ENCODE measurements around the gene CACNA2D2.

The CACNA2D2 gene

DNA sequence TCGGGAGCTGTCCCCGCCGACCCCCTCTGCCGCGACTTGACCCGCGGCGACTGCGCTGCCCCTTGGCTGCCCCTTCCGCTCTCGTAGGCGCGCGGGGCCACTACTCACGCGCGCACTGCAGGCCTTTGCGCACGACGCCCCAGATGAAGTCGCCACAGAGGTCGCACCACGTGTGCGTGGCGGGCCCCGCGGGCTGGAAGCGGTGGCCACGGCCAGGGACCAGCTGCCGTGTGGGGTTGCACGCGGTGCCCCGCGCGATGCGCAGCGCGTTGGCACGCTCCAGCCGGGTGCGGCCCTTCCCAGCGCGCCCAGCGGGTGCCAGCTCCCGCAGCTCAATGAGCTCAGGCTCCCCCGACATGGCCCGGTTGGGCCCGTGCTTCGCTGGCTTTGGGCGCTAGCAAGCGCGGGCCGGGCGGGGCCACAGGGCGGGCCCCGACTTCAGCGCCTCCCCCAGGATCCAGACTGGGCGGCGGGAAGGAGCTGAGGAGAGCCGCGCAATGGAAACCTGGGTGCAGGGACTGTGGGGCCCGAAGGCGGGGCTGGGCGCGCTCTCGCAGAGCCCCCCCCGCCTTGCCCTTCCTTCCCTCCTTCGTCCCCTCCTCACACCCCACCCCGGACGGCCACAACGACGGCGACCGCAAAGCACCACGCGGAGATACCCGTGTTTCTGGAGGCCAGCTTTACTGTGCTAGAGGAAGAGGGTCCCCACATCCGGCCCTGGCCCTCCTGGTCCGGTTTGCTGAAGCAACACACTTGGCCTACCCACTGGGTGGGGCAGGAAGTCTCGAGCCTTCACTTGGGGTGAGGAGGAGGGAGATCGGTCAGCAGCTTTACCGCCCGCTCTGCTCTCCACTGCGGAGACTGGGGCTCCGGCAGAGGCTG is 162.7 kb downstream of the CACNA2D2 start, which contains the start of gene RASSF1:
Gene RASSF1, minus strand, starts transcription at position 389 of the 882 bp plus-strand sequence. Its CDS starts 31 bp downstream, at position 358.
- DNase-seq: no peak

DNA sequence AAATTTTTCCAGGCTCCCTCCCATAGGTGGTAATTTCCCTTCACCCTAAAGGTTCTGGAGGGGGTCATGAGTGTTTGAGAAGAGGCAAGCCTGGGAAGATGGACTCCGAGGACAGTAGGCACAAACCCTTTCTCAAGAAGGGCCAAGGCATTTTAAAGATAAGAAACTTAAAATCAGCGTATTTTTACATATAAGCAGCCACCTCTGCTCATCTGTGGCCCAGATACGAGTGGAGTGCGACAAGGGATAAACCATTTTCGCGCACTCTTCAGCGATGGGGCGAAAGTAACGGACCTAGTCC is 163.3 kb downstream of the CACNA2D2 start:
- DNase-seq: no peak

DNA sequence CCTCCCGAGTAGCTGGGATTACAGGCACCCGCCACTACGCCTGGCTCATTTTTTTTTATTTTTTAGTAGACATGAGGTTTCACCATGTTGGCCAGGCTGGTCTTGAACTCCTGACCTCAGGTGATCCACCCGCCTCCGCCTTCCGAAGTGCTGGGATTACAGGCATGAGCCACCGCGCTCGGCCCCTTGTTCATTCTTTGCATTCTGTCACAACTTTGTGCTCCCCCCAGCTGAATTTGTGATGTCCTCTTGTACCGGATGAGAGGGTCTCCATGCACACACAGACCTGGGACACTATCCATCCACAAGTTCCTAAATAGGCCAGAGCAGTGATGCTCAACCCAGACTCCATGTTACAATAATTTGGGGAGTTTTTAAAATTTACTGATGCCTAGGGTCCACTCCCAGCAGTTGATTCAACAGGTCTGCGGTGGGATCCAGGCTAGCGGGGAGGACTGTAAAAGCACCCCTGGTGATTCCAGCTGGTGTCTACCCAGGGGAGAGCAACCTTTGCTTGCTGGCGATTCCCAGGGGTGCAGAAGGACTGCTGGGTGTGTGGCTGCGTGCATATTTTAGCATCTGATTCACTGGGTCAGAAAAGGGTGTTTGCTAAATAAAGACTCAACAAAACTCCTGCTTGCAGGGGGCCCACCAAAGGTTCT is 163.8 kb downstream of the CACNA2D2 start:
- no peak for DNase-seq

DNA sequence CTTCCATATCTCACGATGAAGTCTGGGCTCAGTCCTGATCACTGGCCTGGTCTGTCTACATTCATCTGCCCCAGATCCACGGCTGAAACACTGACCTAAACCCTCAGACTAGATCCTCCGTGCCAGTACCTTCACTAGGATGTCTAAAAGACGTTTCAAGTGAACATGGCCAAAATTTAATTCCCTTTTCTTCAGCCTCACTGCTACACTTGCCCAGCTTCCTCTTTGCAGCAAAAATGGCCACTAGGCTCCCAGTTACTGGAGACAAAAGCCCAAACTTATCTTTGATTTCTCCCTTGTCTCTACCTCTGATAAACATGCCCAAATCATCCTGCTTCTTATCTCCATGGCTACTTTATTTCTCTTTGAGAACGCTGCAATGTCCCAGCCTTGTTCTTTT is 164.5 kb downstream of the CACNA2D2 start:
- DNase-seq: no peak

DNA sequence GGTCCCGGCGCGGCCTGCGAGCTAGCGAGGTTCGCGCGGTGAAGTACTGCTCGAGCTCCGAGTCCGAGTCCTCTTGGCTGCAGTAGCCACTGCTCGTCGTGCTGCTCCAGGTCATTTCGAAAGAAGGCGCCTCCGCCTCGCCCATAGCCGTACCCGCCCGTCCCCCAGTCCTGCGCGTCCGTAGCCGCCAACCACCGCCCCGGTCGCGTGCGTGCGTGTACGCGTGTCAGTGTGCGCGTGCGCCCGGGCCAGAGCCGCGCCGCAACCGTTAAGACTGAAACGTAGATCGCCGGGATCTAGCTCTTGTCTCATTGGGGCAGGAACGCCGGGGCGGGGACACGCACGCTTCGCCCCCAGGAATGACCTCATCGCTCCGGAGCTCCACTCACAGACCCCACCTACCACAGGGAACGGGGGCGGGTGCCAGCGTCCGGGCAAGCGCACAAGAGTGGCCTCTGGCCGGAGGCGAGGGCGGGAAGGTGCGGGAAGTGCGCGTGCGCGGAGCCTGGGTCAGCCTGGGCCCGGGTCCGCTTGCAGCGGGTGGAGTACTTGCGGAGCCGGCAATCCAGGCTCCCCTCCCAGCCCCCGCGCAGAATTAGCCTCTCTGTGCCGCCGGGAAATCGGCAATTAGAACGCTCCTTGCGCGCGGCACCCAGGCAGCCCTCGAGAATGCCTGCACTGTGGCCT is 166.1 kb downstream of the CACNA2D2 start:
- DNase-seq: peak; percentile 61

DNA sequence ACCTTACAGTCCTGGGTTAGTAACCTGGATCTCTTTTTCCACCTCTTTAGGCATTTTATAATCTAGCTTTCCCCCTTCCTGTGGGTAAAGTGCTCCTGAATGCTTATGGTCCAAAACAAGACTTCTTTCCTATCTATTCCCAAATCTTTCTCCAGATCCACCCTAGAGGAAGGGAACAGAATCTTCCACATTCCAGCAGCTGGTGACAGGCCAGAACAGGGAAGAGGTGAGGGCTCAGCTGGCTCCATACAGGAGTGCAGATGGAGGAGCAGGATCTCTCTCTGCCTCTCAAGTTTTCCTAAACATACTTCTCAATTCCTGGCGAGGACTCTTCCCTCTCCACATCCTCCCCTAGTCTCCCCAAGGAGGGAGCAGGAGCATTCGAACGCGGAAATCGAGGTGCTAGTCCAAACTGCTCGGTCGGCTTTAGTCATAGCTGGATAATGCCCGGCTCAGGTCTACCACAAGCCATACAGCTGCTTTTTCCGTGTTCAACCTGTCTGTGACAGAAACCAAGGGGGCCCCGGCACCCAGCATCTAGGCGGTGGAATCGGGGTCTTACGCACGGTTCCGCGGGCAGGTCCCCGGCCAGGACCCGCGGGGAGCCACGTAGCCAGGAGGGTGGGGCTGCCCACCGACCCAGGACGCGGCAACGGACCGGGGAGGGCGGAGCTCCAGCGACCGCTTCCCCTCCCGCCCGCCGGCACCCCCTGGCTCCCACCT is 166.8 kb downstream of the CACNA2D2 start:
- no peak for DNase-seq

DNA sequence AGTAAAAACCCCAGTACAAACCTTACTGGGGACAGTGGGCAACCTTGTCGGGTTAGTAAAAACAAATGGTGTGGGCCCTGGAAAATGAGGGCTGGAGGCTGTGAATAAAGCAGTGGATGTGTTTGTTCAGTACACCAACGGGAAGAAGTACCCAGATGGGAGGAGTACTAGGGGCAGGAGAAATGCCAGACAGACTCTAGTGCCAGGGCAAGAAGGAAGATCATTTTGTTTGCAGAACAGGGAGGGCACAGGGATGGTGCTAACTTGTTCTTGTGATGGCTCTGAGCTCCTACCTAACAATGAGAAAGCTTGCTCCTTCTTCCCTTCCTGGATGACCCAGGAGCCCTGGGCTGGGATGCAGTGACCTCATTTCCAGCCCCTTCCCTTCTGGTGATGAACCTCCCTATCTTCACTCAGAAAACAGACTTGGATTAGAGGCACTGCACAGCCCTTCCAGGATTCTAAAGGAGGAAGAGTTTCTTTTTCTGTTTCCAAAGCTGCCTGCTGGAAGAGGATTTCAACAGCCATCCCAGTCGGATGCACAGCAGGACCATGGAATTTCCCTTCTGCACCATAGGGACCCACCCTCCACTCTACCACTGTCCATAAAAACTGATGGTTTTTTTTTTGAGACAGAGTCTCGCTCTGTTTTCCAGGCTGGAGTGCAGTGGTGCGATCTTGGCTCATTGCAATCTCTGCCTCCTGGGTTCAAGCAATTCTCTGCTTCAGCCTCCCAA is 168.9 kb downstream of the CACNA2D2 start:
- DNase-seq: no peak

DNA sequence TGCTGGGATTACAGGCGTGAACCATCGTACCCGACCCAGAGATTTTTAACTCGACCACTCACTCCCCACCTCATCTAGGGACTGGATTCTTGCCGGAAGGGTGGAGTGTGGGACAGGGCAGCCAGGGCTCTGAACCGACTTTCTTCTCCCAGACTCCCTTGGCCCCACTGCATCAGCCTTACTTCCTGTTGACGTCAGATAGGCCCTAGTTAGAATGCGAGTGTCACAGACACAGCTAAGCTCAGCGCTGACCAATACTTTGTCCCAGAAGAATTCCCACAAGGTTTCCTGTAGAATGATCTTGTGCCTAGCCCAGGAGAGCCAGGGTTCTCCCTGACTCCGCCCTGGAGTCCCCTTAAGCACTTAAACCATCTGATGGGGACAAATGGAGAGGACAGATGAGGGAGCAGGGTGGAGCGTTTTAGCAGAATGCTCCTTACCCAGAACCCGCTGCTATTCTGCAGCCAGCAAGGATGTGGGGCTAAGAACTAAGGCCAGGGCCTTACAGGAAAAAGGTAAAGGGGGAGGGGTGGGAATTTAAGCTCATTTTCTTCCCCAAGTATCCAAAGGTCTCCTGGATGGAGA is 169.6 kb downstream of the CACNA2D2 start:
- no peak for DNase-seq

DNA sequence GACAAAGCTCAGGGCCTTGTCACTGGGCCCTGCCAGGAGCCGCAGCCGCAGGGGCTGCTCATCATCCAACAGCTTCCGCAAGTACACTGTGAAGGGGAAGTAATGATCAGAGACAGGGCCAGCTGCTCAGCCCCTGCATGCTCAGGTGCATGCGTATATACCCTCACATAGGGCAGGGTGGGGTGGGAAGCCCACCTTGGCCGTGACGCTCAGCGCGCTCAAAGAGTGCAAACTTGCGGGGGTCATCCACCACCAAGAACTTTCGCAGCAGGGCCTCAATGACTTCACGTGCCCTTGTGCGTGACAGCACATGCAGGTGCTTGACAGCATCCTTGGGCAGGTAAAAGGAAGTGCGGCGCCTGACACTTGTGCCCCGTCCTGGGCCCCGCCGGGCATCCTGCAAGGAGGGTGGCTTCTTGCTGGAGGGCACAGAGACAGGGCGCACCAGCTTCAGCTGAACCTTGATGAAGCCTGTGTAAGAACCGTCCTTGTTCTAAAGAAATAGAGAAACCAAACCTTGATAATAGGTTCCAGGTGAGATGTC is 172.0 kb downstream of the CACNA2D2 start:
- no peak for DNase-seq

DNA sequence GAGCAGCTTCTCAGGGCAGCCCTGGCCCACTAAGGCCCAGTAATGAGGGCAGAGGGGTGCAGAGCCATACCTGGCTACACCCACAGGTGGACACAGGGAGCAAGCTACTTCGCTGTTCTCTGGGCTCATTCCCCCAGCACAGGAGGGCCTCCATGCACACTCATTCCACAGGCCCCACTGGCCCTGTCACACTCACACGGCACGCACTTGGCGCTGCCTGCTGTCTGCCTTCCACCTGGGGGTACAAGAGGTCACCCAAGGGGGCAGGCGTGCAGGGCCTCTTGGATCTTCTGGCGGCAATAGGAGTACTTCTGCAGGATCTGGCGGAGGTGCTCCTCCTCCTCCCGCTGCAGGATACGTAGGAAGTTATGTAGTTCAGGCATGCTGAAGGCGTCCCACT is 173.1 kb downstream of the CACNA2D2 start:
- DNase-seq: no peak

DNA sequence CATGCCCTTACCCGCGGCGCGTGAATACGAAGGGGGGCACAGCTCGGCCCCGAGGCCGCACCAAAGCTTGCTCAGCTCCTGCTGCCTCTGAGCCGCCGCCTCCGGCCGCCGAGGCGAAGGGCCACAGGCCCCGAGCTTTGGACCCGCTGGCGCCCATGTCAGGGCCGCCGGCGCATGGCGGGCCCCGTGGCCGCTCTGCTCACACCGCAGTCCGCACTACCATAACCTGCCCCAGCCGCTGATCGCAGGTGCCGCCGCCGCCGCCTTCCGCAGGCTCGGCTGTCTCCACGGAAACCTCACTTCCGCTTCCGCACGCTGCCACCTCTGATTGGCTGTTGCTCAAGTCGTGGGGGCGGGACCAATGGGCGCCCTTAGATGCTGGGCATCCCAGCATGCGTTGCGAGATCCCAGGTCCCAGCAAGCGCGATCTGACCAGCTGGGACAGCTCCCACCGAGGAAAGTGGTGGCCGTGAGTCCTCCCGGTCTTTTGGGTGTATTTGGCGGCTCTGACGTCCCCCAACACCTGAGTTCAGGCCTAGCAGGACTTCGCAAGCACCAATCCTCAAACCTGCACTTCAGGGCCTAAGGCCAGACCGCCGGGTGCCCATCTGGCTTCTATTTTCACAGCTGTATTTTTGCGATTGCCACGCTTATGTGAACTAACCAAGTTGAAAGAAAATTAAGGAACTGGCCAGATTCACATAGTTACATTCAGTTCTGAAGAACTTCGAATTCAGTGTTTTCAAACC is 175.3 kb downstream of the CACNA2D2 start, which contains the start of gene TUSC2:
Gene TUSC2, minus strand, starts transcription at position 281 of the 749 bp plus-strand sequence. Its CDS starts 124 bp downstream, at position 157.
- DNase-seq: peak; percentile 64

DNA sequence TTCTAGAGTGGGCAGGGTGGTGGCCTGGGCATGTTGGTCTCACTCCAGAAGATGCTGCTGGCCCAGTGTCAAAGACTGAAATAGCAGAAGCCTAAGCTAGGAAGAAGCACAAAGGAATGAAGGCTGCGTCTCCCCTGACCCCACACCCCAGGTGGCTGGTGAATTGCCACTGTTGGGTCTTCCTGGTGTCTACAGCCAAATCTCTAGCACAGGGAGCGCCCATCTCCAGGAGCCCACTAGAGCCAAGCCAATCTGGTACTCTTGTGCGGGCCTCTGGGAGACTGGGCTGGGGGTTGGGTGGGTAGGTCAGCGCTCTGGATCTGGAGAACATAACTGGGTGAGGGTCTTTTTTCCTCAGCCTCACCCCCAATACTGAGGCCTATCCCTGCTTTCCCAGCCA is 176.3 kb downstream of the CACNA2D2 start:
- no peak for DNase-seq

DNA sequence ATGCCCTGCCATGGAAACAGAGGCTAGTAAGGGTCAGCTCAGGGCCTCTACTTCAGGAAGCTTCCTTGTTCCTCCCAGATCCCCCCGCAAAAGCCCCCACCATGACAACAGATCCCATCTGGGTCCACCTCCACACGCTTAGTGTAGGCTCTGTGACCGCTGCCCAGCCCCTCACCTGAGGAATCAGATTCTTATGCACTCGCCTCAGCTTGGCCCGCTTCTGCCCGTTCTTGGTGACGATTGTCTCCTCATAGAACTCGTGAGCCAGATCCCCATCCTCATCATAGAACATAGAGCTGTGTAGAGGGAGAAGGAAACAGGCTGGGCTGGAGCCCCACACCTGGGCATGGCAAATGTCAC is 177.3 kb downstream of the CACNA2D2 start:
- DNase-seq: no peak

DNA sequence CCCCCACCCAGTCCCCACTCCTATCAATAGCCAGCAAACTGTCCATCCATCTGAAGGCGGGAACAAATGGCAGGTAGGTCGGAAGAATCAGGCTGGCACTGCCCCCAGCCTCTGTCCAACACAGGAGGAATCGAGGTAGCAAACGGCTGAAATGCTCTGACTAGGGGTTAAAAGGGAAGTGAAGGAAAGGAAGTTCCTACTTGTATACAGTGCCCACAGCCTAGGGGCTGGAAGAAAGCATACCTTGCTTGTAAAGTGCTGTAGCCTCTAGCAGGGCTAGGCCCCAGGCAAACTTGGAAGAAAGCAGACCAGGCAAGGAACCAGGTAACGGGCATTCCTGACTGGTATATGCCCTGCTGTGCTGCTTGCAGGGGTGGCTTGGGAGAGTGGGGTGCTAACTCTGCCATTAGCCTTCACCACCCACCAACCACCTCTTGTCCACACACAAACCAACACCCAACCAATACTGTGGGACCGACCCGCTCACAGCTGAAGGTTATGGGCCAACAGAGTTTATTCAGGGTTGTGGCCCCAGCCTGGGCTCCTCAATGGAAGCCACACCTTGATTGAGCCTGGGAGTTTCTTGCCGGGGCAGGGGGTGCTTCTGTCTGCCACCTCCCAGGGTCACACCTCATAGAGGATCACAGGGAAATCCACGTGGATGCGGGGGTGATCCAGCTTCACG is 177.8 kb downstream of the CACNA2D2 start:
- DNase-seq: no peak

DNA sequence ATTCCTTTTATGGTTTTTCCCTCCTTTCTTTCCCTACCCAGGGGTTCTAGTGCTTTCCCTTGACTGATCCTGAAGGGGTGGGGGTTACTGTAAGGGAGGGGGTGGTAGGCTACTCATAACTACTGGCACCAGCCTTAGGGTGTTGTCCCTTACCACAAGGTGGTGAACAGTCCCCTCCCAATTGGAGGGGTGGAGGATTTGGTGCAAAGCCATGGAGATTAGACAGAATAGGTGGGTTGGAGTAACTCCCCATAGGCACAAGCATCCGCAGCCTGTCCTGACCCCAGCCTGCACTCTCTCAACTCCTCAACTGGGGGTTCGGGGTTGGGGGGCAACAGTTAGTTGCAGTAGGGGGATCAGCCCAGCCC is 178.3 kb downstream of the CACNA2D2 start:
- DNase-seq: no peak

DNA sequence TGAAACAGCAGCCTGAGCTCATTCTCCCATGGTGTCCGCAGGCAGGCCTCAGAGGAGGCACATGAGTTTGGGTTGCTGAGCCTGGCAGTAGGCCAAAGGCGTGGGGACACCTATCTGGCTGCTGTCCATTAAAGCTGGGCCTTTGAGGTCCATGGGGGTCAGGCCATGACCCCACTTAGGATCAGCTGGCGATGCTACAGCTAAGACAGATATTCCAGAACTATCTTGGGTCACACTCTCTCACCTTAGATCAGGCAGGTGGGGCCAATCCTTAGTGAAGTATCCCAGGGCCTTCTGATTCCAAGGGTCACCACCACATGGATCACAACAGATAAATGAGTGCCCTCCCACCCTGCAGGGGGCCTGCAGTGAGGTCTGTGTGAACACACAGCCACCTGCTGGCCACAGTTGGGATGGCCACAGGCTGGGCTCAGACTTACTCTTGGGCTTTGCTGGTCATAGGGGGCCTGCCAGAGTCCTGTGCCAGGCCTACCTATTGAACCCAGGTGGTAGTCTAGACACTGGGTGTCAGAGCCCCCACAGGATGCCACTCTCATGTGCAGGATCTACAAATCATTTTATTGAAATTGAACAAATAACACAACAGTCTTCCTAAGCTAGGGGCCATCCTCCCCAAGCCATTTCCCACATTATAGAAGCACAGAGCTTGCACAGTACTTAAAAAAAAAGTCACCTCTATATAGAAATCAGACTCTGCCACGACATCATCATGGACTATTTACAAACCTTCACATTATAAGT is 178.9 kb downstream of the CACNA2D2 start:
- DNase-seq: peak; percentile 19

DNA sequence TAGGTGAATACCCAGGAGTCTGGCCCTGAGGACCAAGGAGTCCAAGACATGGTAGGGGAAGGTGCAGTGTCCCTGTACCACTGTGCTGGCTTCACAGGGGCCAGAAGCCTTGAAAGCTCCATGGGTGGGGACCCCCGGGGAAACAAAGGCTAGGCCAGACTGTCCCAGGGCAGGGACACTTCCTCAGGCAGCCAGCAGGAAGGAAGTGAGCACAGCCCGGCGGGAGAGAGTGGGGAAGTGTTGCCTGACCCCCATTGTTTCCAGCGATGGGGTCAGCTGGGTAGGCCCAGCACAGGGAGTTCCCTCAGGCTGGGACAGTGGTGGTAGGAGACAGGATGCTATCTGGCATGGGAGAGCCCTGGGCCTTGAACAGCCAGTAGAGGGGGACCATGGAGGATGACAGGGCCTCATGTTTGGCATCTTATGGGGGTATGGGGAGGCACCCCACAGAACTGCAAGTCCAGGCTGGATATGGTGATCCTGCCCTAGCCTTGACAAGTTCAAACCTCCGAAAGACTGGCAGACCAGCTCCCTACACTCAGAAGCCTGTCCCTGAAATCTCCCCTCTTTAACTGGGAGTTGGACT is 179.7 kb downstream of the CACNA2D2 start:
- no peak for DNase-seq

DNA sequence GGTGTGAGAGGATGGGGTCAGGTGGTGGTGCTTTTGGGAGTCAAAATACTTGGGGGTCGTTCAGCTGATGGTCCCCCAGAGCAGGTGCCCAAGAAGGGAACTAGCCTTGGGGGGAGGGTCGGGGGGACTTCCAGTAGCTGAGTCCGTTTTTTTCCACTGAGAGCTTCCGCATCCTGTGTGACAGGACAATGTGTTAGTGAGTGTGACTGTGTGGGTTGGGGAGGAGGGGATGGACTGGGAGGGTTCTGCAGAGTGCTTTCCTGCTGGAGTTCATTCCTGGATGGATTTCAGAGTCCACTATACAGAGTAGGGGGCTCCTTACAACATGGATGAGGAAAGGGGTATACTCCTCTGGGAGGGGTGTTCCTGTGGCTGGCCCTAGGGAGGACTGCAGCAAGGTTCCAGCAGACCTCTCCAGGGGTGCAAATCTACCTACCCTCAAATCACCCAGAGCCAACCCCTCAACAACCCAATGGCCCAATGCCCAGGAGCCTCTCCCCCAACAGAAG is 180.3 kb downstream of the CACNA2D2 start:
- no peak for DNase-seq

Data from NCI-H1694 (cell line).